Loucy (cell line): ENCODE data around the gene TOGARAM1.

Source experiments
- EZH2phosphoT487 ChIP-seq: fragments of 200-600 bp; IDR thresholded peaks from 2 replicates; pipeline ENCODE4 v1.6.1; 2018; ENCODE audit warnings: antibody characterized with exemption, mild to moderate bottlenecking, moderate library complexity, borderline replicate concordance
- TF ChIP-seq, protein P1 (sequence below): fragments of 200-600 bp; sonication (generic); conservative IDR thresholded peaks from 2 replicates; pipeline ENCODE4 v1.5.1; 2014; ENCODE audit warnings: mild to moderate bottlenecking, antibody characterized with exemption, low read length

- TF ChIP-seq, protein P1, sequence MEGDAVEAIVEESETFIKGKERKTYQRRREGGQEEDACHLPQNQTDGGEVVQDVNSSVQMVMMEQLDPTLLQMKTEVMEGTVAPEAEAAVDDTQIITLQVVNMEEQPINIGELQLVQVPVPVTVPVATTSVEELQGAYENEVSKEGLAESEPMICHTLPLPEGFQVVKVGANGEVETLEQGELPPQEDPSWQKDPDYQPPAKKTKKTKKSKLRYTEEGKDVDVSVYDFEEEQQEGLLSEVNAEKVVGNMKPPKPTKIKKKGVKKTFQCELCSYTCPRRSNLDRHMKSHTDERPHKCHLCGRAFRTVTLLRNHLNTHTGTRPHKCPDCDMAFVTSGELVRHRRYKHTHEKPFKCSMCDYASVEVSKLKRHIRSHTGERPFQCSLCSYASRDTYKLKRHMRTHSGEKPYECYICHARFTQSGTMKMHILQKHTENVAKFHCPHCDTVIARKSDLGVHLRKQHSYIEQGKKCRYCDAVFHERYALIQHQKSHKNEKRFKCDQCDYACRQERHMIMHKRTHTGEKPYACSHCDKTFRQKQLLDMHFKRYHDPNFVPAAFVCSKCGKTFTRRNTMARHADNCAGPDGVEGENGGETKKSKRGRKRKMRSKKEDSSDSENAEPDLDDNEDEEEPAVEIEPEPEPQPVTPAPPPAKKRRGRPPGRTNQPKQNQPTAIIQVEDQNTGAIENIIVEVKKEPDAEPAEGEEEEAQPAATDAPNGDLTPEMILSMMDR, result no peak
- no peak for TF ChIP-seq EZH2phosphoT487
Measured at GRCh38 chr14:44981198-44981597, 19.2 kb downstream of the TOGARAM1 start.
